ENCODE measurements around the gene HHAT. TPM values are rescaled to one million over a fixed set of nuclear protein-coding genes. Genes with fewer than 3 reads are reported as not detected.
A peak's percentile ranks its signal among the peaks of the same experiment; 100 is the strongest.

HHAT gene
- total RNA-seq, 1 donor from 2014 or later, result 5.3 TPM

- peak; percentile 2 to 53 for ATAC-seq
- no peak for DNase-seq
- peak overlapping the region; percentile 52 for H3K4me3 ChIP-seq
- no peaks in the 10 kb centered on the region for H3K27me3 ChIP-seq (ENCODE audit: low read depth)
- peaks cover 39% of the 10 kb centered on the region for H3K4me1 ChIP-seq
- H3K27ac ChIP-seq, result peak overlapping the region; percentile 81
- intact Hi-C loops (cut with DNase I), result no loop called here
- no peaks in the 10 kb centered on the region for H3K36me3 ChIP-seq
- H3K9me3 ChIP-seq, result no peaks in the 10 kb centered on the region
- no peak for TF ChIP-seq CTCF (IDR thresholded peaks at IDR 0.05)
Measured at GRCh38 chr1:210291786-210292230, 36.9 kb upstream of the HHAT start.

- peak; percentile 87 for DNase-seq
- no peaks in the 10 kb centered on the region for H3K27me3 ChIP-seq (ENCODE audit: low read depth)
- peak overlapping the region; percentile 52 for H3K4me3 ChIP-seq
- peak; percentile 95 to 98 for ATAC-seq
- H3K4me1 ChIP-seq, result peaks cover 39% of the 10 kb centered on the region
- peak overlapping the region; percentile 81 for H3K27ac ChIP-seq
- H3K9me3 ChIP-seq, result no peaks in the 10 kb centered on the region
- no peaks in the 10 kb centered on the region for H3K36me3 ChIP-seq
- peak; percentile 48 for TF ChIP-seq CTCF (IDR thresholded peaks at IDR 0.05)
- intact Hi-C loops (cut with DNase I), result no loop called here
Measured at GRCh38 chr1:210292231-210292871, 36.4 kb upstream of the HHAT start.

- intact Hi-C loops (cut with DNase I), result no loop called here
- peak; percentile 51 to 65 for ATAC-seq
- Histone ChIP-seq H3K36me3 (no peaks in the 10 kb centered on the region), H3K27me3 (ENCODE audit: low read depth) (no peaks in the 10 kb centered on the region), H3K4me3 (peak overlapping the region; percentile 52), H3K4me1 (peaks cover 39% of the 10 kb centered on the region), H3K9me3 (no peaks in the 10 kb centered on the region), H3K27ac (peak overlapping the region; percentile 81)
- TF ChIP-seq CTCF (IDR thresholded peaks at IDR 0.05), result no peak
- DNase-seq, result peak; percentile 48
Measured at GRCh38 chr1:210293171-210293607, 35.5 kb upstream of the HHAT start.

GRCh38 chr1:210294999-210295745, 33.5 kb upstream of the HHAT start:
- no peak overlapping the region for H3K4me3 ChIP-seq
- DNase-seq (peak; percentile 56), ATAC-seq (peak in 1 of 2 donors; percentile 52)
- H3K9me3 ChIP-seq, result no peaks in the 10 kb centered on the region
- H3K27ac ChIP-seq, result peak overlapping the region; percentile 56
- intact Hi-C loops (cut with DNase I), result no loop called here
- no peaks in the 10 kb centered on the region for H3K27me3 ChIP-seq (ENCODE audit: low read depth)
- TF ChIP-seq CTCF (IDR thresholded peaks at IDR 0.05), result no peak
- H3K36me3 ChIP-seq, result no peaks in the 10 kb centered on the region
- H3K4me1 ChIP-seq, result peaks cover 40% of the 10 kb centered on the region

GRCh38 chr1:210296682-210297081, 32.0 kb upstream of the HHAT start:
- H3K27ac ChIP-seq, result no peak overlapping the region
- no peak for TF ChIP-seq CTCF (IDR thresholded peaks at IDR 0.05)
- H3K4me3 ChIP-seq, result no peak overlapping the region
- DNase-seq (no peak), ATAC-seq (no peak)
- intact Hi-C loops (cut with DNase I), result no loop called here
- H3K36me3 ChIP-seq, result no peaks in the 10 kb centered on the region
- H3K9me3 ChIP-seq, result no peaks in the 10 kb centered on the region
- H3K27me3 ChIP-seq (ENCODE audit: low read depth), result no peaks in the 10 kb centered on the region
- peaks cover 53% of the 10 kb centered on the region for H3K4me1 ChIP-seq

All from lower lobe of right lung (tissue), 2 donors.